Measurements from ENCODE around the gene NDUFS8. TPM values are rescaled to one million over a fixed set of nuclear protein-coding genes. Genes with fewer than 3 reads are reported as not detected.

Gene NDUFS8
- total RNA-seq, 1 donor from 2014 or later = 143 TPM

Small RNA genes within 50 kb of the gene (microRNA-seq; reads per million reads assigned to microRNA genes)
- gene MIR4691 (ENCODE audit: unreplicated experiment) = not detected
- gene MIR6753 (ENCODE audit: unreplicated experiment) = not detected
- not detected for gene MIR7113 (ENCODE audit: unreplicated experiment)

Other genes with a start within 250 kb of the NDUFS8 start
- 26.0 and 29.3 TPM in 2 replicates for gene UNC93B1, start 26.6 kb upstream of the NDUFS8 start, total RNA-seq
- gene ALDH3B1, start 20.4 kb upstream of the NDUFS8 start, total RNA-seq = 4.7 and 6.5 TPM in 2 replicates
- gene TCIRG1, start 8.3 kb downstream of the NDUFS8 start, total RNA-seq = 53.0 and 54.2 TPM in 2 replicates
- 38.0 and 39.3 TPM in 2 replicates for gene CHKA, start 90.7 kb downstream of the NDUFS8 start, total RNA-seq
- gene KMT5B, start 182.6 kb downstream of the NDUFS8 start, total RNA-seq = 59.4 and 59.8 TPM in 2 replicates
- 70.1 and 80.9 TPM in 2 replicates for gene C11orf24, start 241.3 kb downstream of the NDUFS8 start, total RNA-seq

Data from osteocyte (in vitro differentiated cells).